NOMO-1 (cell line): ENCODE results near the gene NRP2.
A peak's percentile ranks its signal among the peaks of the same experiment; 100 is the strongest.

Source experiments
- DNase-seq, 2 experiments: peaks; one replicate each; lab custom pipeline; 2025; ENCODE audit not compliant: unreplicated experiment in 2 of 2; lab: John Stamatoyannopoulos, UW

Gene NRP2

GRCh38 chr2:205658068-205658467, 24.2 kb upstream of the NRP2 start:
- DNase-seq: no peak

- no peak for DNase-seq
These were observed 23.7 kb upstream of the NRP2 start for GRCh38 chr2:205658572-205658971.

- no peak for DNase-seq
These were observed 22.4 kb upstream of the NRP2 start for GRCh38 chr2:205659922-205660321.

GRCh38 chr2:205660521-205661124, 21.7 kb upstream of the NRP2 start:
- DNase-seq: peak; percentile 5 to 18

- no peak for DNase-seq
These were observed 21.0 kb upstream of the NRP2 start for GRCh38 chr2:205661281-205661680.

GRCh38 chr2:205662206-205662965, 19.9 kb upstream of the NRP2 start:
- no peak for DNase-seq

- DNase-seq: no peak
These were observed 16.5 kb upstream of the NRP2 start for GRCh38 chr2:205665791-205666190.

GRCh38 chr2:205670292-205670691, 12.0 kb upstream of the NRP2 start:
- DNase-seq: no peak

- no peak for DNase-seq
These were observed 9.0 kb upstream of the NRP2 start for GRCh38 chr2:205673312-205673711.

GRCh38 chr2:205675861-205676516, 6.3 kb upstream of the NRP2 start:
- DNase-seq: peak in 1 of 2 experiments; percentile 43

- no peak for DNase-seq
These were observed 3.7 kb upstream of the NRP2 start for GRCh38 chr2:205678541-205679142.

- DNase-seq: no peak
These were observed 2.8 kb upstream of the NRP2 start for GRCh38 chr2:205679410-205680009.

GRCh38 chr2:205680067-205680466, 2.2 kb upstream of the NRP2 start:
- DNase-seq: peak in 1 of 2 experiments; percentile 30

- DNase-seq: no peak
These were observed 1.4 kb upstream of the NRP2 start for GRCh38 chr2:205680903-205681302.

GRCh38 chr2:205681401-205682238, 681 bp upstream of the NRP2 start:
- no peak for DNase-seq

GRCh38 chr2:205682971-205683501, 735 bp downstream of the NRP2 start:
- peak in 1 of 2 experiments; percentile 13 for DNase-seq

GRCh38 chr2:205683502-205684367, 1.4 kb downstream of the NRP2 start:
- no peak for DNase-seq

GRCh38 chr2:205684871-205685313, 2.6 kb downstream of the NRP2 start:
- no peak for DNase-seq
